OCI-LY7 (cell line): ENCODE results near the gene SYS1. TPM values are rescaled to one million over a fixed set of nuclear protein-coding genes. Genes with fewer than 3 reads are reported as not detected.

Experiments used
- BruUV-seq: library from RNA; stranded (reverse); fragments of 400-500 nt; replicated peaks from 2 replicates; lab custom pipeline; 2021; lab: Mats Ljungman, UMichigan
- CTCF ChIA-PET: fragments of 300-600 bp; sonication (Branson Sonifier 250); formaldehyde crosslinking; loops from one replicate; lab custom pipeline; 2022; ENCODE audit warnings: antibody characterized with exemption; ENCODE audit not compliant: unreplicated experiment; lab: Charles Lee
- POLR2A ChIA-PET: fragments of 300-600 bp; sonication (Branson Sonifier 250); formaldehyde crosslinking; loops from one replicate; lab custom pipeline; 2022; ENCODE audit warnings: antibody characterized with exemption; lab: Charles Lee
- DNase-seq: peaks from one replicate; pipeline ENCODE4 v3.0.0-alpha.2; 2015; ENCODE audit warnings: low spot score
- H2AFZ ChIP-seq: fragments of 200-600 bp; sonication (generic), shearing (Covaris generic); 2 replicates; pipeline ENCODE4 v1.6.1; 2014; ENCODE audit warnings: mild to moderate bottlenecking, antibody characterized with exemption, low read length, moderate library complexity
- H3K27ac ChIP-seq: fragments of 200-600 bp; sonication (generic); 2 replicates; pipeline ENCODE4 v1.5.1; 2014; ENCODE audit warnings: mixed run types, low read depth, mild to moderate bottlenecking, moderate library complexity, low read length, inconsistent platforms; ENCODE audit not compliant: poor library complexity, severe bottlenecking
- H3K36me3 ChIP-seq: fragments of 200-600 bp; sonication (generic); 2 replicates; pipeline ENCODE4 v1.6.1; 2014; ENCODE audit warnings: mild to moderate bottlenecking, antibody characterized with exemption, low read length, moderate library complexity, mixed read lengths; ENCODE audit not compliant: insufficient read depth
- H3K4me1 ChIP-seq: fragments of 200-600 bp; sonication (generic); 2 replicates; pipeline ENCODE4 v1.5.1; 2014; ENCODE audit warnings: mild to moderate bottlenecking, low read length; ENCODE audit not compliant: insufficient read depth, poor library complexity, severe bottlenecking
- H3K4me2 ChIP-seq: fragments of 200-600 bp; sonication (generic); 2 replicates; pipeline ENCODE4 v1.6.1; 2014; ENCODE audit warnings: mild to moderate bottlenecking, low read length
- H3K4me3 ChIP-seq: fragments of 200-600 bp; sonication (generic); 2 replicates; pipeline ENCODE4 v1.5.1; 2014; ENCODE audit warnings: mild to moderate bottlenecking, low read depth, low read length; ENCODE audit not compliant: poor library complexity, severe bottlenecking
- H3K79me2 ChIP-seq: fragments of 200-600 bp; sonication (generic); 2 replicates; pipeline ENCODE4 v1.6.1; 2016; ENCODE audit warnings: low read depth, mild to moderate bottlenecking, low read length, moderate library complexity, mixed read lengths; ENCODE audit not compliant: insufficient read depth
- H3K9me2 ChIP-seq: fragments of 200-600 bp; sonication (generic); 2 replicates; pipeline ENCODE4 v1.6.1; 2016; ENCODE audit warnings: mild to moderate bottlenecking, low read length, mixed read lengths; ENCODE audit not compliant: insufficient read depth
- H3K9me3 ChIP-seq: fragments of 200-600 bp; sonication (generic); 2 replicates; pipeline ENCODE4 v1.6.1; 2014; ENCODE audit warnings: mild to moderate bottlenecking, mixed run types, low read length, mixed read lengths
- H4K20me1 ChIP-seq: fragments of 200-600 bp; sonication (generic); 2 replicates; pipeline ENCODE4 v1.6.1; 2014; ENCODE audit warnings: mild to moderate bottlenecking, antibody characterized with exemption, low read length, moderate library complexity, mixed read lengths; ENCODE audit not compliant: insufficient read depth
- CTCF ChIP-seq: fragments of 200-600 bp; sonication (generic); conservative IDR thresholded peaks from 2 replicates; pipeline ENCODE4 v1.5.1; 2014; ENCODE audit warnings: mild to moderate bottlenecking, antibody characterized with exemption, low read length, moderate library complexity, mixed read lengths
- EZH2phosphoT487 ChIP-seq: fragments of 200-600 bp; sonication (generic); IDR thresholded peaks from 2 replicates; pipeline ENCODE4 v1.6.1; 2018; ENCODE audit warnings: low read depth, borderline replicate concordance, mild to moderate bottlenecking, mixed run types, antibody characterized with exemption, low read length, moderate library complexity, mixed read lengths
- intact Hi-C: fragments of 100-400 bp; cut with micrococcal nuclease; formaldehyde crosslinking; loops from one replicate; pipeline ENCODE4 v1.10.0; 2022; ENCODE audit not compliant: unreplicated experiment
- total RNA-seq, 2 experiments: library from RNA; depleted of rRNA in 1 of 2; stranded (reverse); fragments of >200 nt in 1 of 2; shearing (Covaris generic) in 1 of 2; gene quantifications; 2 replicates each; pipeline ENCODE4 v1.2.3, GENCODE V29; 2014 to 2022

The SYS1 gene
- total RNA-seq, 2 experiments from 2014 or later = 9.6 to 37.6 TPM

- POLR2A ChIA-PET = interaction anchor here (0.7 to 0.9 kb wide), 2 partner anchors 11 to 124 kb away, joined by 3 to 4 read pairs; no protein-coding TSS in a partner anchor
- no peak overlapping the region for H3K4me2 ChIP-seq
- DNase-seq = no peak
Observed at GRCh38 chr20:45315672-45316071, 47.3 kb upstream of the SYS1 start.

GRCh38 chr20:45316150-45317080, 46.5 kb upstream of the SYS1 start:
- ChIA-PET CTCF (no interaction called here), POLR2A (interaction anchor here (0.9 kb wide), 1 partner anchor 123 kb away, joined by 4 read pairs; no protein-coding TSS in a partner anchor)
- no peak for TF ChIP-seq CTCF
- no peak for TF ChIP-seq EZH2phosphoT487
- H3K4me1 ChIP-seq = peaks cover 32% of the 10 kb centered on the region
- no peaks in the 10 kb centered on the region for H4K20me1 ChIP-seq
- no peak overlapping the region for H3K4me3 ChIP-seq
- no TSS peak for BruUV-seq
- H3K4me2 ChIP-seq = no peak overlapping the region
- H2AFZ ChIP-seq = no peak overlapping the region
- no peaks in the 10 kb centered on the region for H3K36me3 ChIP-seq
- intact Hi-C loops = no loop called here
- H3K27ac ChIP-seq = no peak overlapping the region
- no peak for DNase-seq
- peaks cover 1% of the 10 kb centered on the region; the same call in 1 of the 2 replicates for H3K9me3 ChIP-seq
- no peaks in the 10 kb centered on the region for H3K79me2 ChIP-seq
- no peaks in the 10 kb centered on the region for H3K9me2 ChIP-seq

More at GRCh38 chr20:45315672-45316071, 47.3 kb upstream of the SYS1 start:
- no peaks in the 10 kb centered on the region for H3K9me3 ChIP-seq
- H3K27ac ChIP-seq = no peak overlapping the region
- H3K36me3 ChIP-seq = no peaks in the 10 kb centered on the region
- intact Hi-C loops = no loop called here
- BruUV-seq = no TSS peak
- no peaks in the 10 kb centered on the region for H4K20me1 ChIP-seq
- CTCF ChIA-PET = no interaction called here
- TF ChIP-seq CTCF (no peak), EZH2phosphoT487 (no peak)
- H3K9me2 ChIP-seq = no peaks in the 10 kb centered on the region
- H3K79me2 ChIP-seq = no peaks in the 10 kb centered on the region
- peaks cover 25% of the 10 kb centered on the region for H3K4me1 ChIP-seq
- H2AFZ ChIP-seq = no peak overlapping the region
- no peak overlapping the region for H3K4me3 ChIP-seq

GRCh38 chr20:45317826-45318225, 45.1 kb upstream of the SYS1 start:
- no peak overlapping the region for H3K27ac ChIP-seq
- H3K36me3 ChIP-seq = no peaks in the 10 kb centered on the region
- intact Hi-C loops = no loop called here
- H4K20me1 ChIP-seq = no peaks in the 10 kb centered on the region
- no TSS peak for BruUV-seq
- TF ChIP-seq EZH2phosphoT487 = no peak
- no peak for TF ChIP-seq CTCF
- no peaks in the 10 kb centered on the region for H3K9me2 ChIP-seq
- no peak overlapping the region for H2AFZ ChIP-seq
- no peak overlapping the region for H3K4me2 ChIP-seq
- H3K4me1 ChIP-seq = peaks cover 40% of the 10 kb centered on the region
- no peak for DNase-seq
- no peaks in the 10 kb centered on the region for H3K79me2 ChIP-seq
- POLR2A ChIA-PET = interaction anchor here (0.8 kb wide), 1 partner anchor 214 kb away, joined by 3 read pairs; no protein-coding TSS in a partner anchor
- CTCF ChIA-PET = no interaction called here
- no peak overlapping the region for H3K4me3 ChIP-seq
- H3K9me3 ChIP-seq = peaks cover 5% of the 10 kb centered on the region; the same call in 1 of the 2 replicates
